ENCODE results near the gene RUBCNL. TPM values are rescaled to one million over a fixed set of nuclear protein-coding genes. Genes with fewer than 3 reads are reported as not detected.

The RUBCNL gene
- polyA plus RNA-seq, 2 of the 4 experiments (the other 2 are of a cell fraction), result not detected

DNA sequence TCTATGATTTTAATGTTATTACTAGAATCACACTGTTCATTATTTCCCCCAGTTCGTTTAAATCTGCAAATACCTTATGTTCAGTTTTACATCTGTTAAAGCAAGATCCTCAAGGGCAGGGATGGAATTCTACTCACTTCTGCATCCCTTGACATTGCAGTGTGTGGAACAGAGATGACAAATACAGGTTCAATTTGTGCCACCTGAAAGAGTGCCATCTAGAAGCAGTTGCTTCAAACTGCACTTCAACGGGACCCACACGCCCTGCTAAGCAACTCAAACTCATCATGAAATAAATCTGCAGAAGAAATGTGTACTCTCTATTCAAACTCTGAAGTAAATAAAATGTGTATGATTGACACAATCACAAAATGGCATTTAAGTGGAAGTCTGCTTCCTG lies 44.5 kb downstream of the RUBCNL start:
- Histone ChIP-seq H3K9me3 (no peaks in the 10 kb centered on the region), H3K4me3 (no peak overlapping the region), H3K4me1 (no peaks in the 10 kb centered on the region), H3K4me2 (no peak overlapping the region), H3K27ac (no peak overlapping the region)
- TF ChIP-seq JUNB (IDR thresholded peaks at IDR 0.05), result no peak
- TF ChIP-seq HEYL (CRISPR knock-in tag; IDR thresholded peaks at IDR 0.05), result no peak
- no peak for TF ChIP-seq FOSB (CRISPR knock-in tag; IDR thresholded peaks at IDR 0.05)
- no peak for TF ChIP-seq ZC3H11A (IDR thresholded peaks at IDR 0.05)
- TF ChIP-seq EP300 (IDR thresholded peaks at IDR 0.05), result no peak
- no peak for TF ChIP-seq RNF2 (IDR thresholded peaks at IDR 0.05; ENCODE audit: borderline replicate concordance, low read depth)
- DNase-seq (ENCODE audit: low read depth in 1 of 2, low spot score in 1 of 2) (no peak), ATAC-seq (no peak), FAIRE-seq (no peak)
- POLR2A ChIA-PET, result no interaction called here
- CTCF ChIA-PET, result no interaction called here
- WGBS (ENCODE audit: missing lambda C conversion rate), result 25% methylated on average over 3 of the region's 3 CpGs

DNA sequence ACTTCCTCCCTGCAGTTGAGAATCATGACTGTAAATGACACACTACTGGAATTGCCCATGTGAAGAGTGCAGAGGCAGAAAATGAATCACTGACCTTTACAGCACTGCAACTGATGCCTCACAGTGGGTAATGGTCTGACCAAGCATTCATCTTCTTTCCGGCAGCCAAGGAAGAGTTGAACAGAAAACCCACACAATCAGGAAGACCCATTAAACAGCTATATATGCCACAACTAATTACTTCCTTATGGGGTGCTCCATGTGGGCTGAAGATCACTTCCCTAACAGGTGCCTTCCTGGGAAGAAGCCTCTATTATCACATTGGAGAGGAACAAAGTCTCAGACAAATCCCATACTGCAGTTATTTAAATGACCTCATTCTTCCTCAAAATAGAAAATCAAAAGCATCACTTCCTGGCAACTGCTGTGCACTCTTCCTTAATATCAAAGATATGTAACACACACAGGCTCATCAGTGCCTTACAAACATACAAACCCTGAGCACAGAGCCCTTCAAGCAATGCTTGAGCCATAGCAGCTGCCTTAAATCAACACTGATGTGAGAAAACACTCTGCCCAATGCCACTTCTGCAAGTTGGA lies 45.8 kb downstream of the RUBCNL start:
- Histone ChIP-seq H3K9me3 (no peaks in the 10 kb centered on the region), H3K4me3 (no peak overlapping the region), H3K27ac (no peak overlapping the region), H3K4me1 (no peaks in the 10 kb centered on the region), H3K4me2 (no peak overlapping the region)
- 100% methylated on average over 1 of the region's 1 CpG for WGBS (ENCODE audit: missing lambda C conversion rate)
- FAIRE-seq (no peak), DNase-seq (ENCODE audit: low read depth in 1 of 2, low spot score in 1 of 2) (no peak), ATAC-seq (no peak)
- TF ChIP-seq SREBF2 (IDR thresholded peaks at IDR 0.05) (no peak), BHLHE40 (IDR thresholded peaks at IDR 0.05; ENCODE audit: low read depth, low read length) (no peak), JUN (IDR thresholded peaks at IDR 0.05) (no peak), MYC (IDR thresholded peaks at IDR 0.05; ENCODE audit: borderline replicate concordance, low read length) (no peak), POLR2AphosphoS2 (conservative IDR thresholded peaks at IDR 0.05; ENCODE audit: low read length) (no peak)
- TF ChIP-seq, protein P1, sequence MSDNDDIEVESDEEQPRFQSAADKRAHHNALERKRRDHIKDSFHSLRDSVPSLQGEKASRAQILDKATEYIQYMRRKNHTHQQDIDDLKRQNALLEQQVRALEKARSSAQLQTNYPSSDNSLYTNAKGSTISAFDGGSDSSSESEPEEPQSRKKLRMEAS (IDR thresholded peaks at IDR 0.05), result no peak
- TF ChIP-seq, protein P2, sequence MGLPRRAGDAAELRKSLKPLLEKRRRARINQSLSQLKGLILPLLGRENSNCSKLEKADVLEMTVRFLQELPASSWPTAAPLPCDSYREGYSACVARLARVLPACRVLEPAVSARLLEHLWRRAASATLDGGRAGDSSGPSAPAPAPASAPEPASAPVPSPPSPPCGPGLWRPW (IDR thresholded peaks at IDR 0.05), result no peak
- ChIA-PET POLR2A (no interaction called here), CTCF (no interaction called here)

DNA sequence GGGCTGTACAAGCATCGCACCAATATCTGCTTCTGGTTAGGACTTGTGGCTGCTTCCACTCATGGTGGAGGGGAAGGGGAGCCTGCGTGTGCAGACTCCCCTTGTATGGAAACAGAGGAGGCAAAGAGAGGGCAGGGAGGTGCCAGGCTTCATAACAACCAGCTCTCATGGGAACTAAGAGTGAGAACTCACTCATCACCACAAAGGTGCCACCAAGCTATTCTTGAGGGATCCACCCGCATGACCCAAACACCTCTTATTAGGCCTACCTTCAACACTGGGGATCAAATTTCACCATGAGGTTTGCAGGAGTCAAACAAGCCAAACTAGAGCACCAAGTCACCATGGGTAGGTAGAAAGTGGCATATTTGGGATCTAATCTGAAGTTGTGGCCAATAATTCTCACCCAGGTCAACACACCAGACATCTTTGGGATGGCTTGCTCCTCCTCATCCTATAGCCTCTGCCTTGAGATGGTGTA lies 46.4 kb downstream of the RUBCNL start:
- DNase-seq (ENCODE audit: low read depth in 1 of 2, low spot score in 1 of 2) (no peak), FAIRE-seq (no peak), ATAC-seq (no peak)
- TF ChIP-seq PHF8 (IDR thresholded peaks at IDR 0.05; ENCODE audit: borderline replicate concordance, low read depth), result no peak
- TF ChIP-seq ZNF302 (CRISPR knock-in tag; IDR thresholded peaks at IDR 0.05), result no peak
- no peak for TF ChIP-seq NPAS2 (CRISPR knock-in tag; IDR thresholded peaks at IDR 0.05; ENCODE audit: borderline replicate concordance)
- TF ChIP-seq, protein P3, sequence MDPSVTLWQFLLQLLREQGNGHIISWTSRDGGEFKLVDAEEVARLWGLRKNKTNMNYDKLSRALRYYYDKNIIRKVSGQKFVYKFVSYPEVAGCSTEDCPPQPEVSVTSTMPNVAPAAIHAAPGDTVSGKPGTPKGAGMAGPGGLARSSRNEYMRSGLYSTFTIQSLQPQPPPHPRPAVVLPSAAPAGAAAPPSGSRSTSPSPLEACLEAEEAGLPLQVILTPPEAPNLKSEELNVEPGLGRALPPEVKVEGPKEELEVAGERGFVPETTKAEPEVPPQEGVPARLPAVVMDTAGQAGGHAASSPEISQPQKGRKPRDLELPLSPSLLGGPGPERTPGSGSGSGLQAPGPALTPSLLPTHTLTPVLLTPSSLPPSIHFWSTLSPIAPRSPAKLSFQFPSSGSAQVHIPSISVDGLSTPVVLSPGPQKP (IDR thresholded peaks at IDR 0.05; ENCODE audit: low read depth, low read length), result no peak
- TF ChIP-seq ESRRA (IDR thresholded peaks at IDR 0.05; ENCODE audit: borderline replicate concordance, low read length), result no peak
- no peak for TF ChIP-seq RCOR1 (IDR thresholded peaks at IDR 0.05; ENCODE audit: low read depth, low read length)
- TF ChIP-seq FOSL2 (IDR thresholded peaks at IDR 0.05), result no peak
- no peak for TF ChIP-seq FOSL2 (CRISPR knock-in tag; IDR thresholded peaks at IDR 0.05)
- TF ChIP-seq MAZ (IDR thresholded peaks at IDR 0.05; ENCODE audit: borderline replicate concordance, low read depth, low read length), result no peak
- no peak for TF ChIP-seq CHD4 (IDR thresholded peaks at IDR 0.05; ENCODE audit: borderline replicate concordance)
- no peak for TF ChIP-seq NR3C1 (IDR thresholded peaks at IDR 0.05)
- TF ChIP-seq FOXS1 (CRISPR knock-in tag; IDR thresholded peaks at IDR 0.05), result no peak
- TF ChIP-seq, protein P4, sequence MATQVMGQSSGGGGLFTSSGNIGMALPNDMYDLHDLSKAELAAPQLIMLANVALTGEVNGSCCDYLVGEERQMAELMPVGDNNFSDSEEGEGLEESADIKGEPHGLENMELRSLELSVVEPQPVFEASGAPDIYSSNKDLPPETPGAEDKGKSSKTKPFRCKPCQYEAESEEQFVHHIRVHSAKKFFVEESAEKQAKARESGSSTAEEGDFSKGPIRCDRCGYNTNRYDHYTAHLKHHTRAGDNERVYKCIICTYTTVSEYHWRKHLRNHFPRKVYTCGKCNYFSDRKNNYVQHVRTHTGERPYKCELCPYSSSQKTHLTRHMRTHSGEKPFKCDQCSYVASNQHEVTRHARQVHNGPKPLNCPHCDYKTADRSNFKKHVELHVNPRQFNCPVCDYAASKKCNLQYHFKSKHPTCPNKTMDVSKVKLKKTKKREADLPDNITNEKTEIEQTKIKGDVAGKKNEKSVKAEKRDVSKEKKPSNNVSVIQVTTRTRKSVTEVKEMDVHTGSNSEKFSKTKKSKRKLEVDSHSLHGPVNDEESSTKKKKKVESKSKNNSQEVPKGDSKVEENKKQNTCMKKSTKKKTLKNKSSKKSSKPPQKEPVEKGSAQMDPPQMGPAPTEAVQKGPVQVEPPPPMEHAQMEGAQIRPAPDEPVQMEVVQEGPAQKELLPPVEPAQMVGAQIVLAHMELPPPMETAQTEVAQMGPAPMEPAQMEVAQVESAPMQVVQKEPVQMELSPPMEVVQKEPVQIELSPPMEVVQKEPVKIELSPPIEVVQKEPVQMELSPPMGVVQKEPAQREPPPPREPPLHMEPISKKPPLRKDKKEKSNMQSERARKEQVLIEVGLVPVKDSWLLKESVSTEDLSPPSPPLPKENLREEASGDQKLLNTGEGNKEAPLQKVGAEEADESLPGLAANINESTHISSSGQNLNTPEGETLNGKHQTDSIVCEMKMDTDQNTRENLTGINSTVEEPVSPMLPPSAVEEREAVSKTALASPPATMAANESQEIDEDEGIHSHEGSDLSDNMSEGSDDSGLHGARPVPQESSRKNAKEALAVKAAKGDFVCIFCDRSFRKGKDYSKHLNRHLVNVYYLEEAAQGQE (IDR thresholded peaks at IDR 0.05), result no peak
- TF ChIP-seq ZSCAN20 (CRISPR knock-in tag; IDR thresholded peaks at IDR 0.05), result no peak
- TF ChIP-seq CBX8 (IDR thresholded peaks at IDR 0.05), result no peak
- TF ChIP-seq EHMT2 (IDR thresholded peaks at IDR 0.05; ENCODE audit: low read depth), result no peak
- no peak overlapping the region for H3K4me2 ChIP-seq
- no peak overlapping the region for H3K4me3 ChIP-seq
- WGBS (ENCODE audit: missing lambda C conversion rate), result 77% methylated on average over 3 of the region's 3 CpGs
- H3K9me3 ChIP-seq, result no peaks in the 10 kb centered on the region
- H3K27ac ChIP-seq, result no peak overlapping the region
- POLR2A ChIA-PET, result no interaction called here
- H3K4me1 ChIP-seq, result no peaks in the 10 kb centered on the region
- CTCF ChIA-PET, result no interaction called here
